ENCODE measurements around the gene DISC1.

DNA sequence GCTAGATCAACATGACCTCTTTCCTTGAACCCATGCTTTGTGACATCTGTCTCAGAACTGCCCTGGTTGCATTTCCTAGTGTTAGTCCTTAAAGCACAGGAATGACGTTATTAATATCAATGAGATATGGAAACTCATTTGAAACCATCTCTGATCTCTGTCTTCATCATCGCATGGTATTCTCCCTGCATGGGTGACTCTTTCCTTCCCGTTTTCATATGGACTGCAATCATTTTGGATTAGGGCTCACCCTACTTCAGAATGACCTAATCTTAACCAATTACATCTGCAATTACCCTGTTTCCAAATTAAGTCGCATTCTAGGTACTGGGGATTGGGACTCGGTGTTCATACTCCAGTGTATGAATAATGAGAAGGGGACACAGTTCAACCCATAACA lies 41.7 kb upstream of the DISC1 start:
- TF ChIP-seq EZH2 (IDR thresholded peaks at IDR 0.05; ENCODE audit: insufficient read depth, poor library complexity, severe bottlenecking) (no peak), EZH2phosphoT487 (IDR thresholded peaks at IDR 0.05; ENCODE audit: insufficient read depth, low read depth) (no peak)

All from GM23248 (cell line).